GM21576 (cell line): ENCODE data around the gene PDE1A.
A peak's percentile ranks its signal among the peaks of the same experiment; 100 is the strongest.
"Not testable (repeated sequence)": the region's sequence is repeated elsewhere in the genome, so short reads cannot be mapped to it uniquely, and the experiment has no call there.

ENCODE experiments used
- ATAC-seq: cut with Tn5 transposase; IDR thresholded peaks from one replicate; pipeline ENCODE4 v1.9.1; 2021; ENCODE audit warnings: mild to moderate bottlenecking, moderate library complexity; ENCODE audit not compliant: unreplicated experiment

PDE1A gene

GRCh38 chr2:182281276-182281675 is 145.6 kb downstream of the PDE1A start:
- no peak for ATAC-seq

DNA sequence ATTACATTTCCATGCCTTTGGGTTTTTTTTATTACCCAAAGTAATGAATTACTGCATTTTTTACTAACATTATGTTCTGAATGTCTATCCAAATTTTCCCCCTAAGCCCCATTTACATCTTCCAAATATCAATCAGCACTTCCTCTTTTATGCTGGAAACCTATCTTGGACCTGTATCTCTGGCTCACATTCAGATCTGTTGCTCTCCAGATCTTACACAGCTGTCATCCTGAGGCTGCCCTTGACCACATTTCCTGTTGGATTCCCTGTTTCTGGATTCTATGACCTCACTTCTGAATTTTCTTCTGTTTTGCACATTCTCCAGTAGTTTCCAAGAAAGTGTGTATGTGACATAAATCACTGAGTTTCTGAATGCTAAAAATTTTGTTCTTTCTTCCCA is 146.7 kb downstream of the PDE1A start:
- ATAC-seq = no peak

DNA sequence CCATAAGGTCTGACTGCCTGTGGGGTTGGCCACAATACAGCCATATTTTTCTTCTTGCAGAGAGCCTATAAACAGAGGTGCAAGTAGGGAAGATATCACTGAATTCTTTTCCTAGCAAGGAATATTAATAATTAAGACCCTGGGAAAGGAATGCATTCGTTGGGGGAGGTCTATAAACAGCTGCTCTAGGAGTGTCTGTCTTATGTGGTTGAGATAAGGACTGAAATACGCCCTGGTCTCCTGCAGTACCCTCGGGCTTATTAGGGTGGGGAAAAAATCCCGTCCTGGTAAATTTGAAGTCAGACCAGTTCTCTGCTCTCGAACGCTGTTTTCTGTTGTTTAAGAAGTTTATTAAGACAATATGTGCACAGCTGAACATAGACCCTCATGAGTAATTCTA is 150.2 kb downstream of the PDE1A start:
- not testable (repeated sequence) for ATAC-seq

GRCh38 chr2:182267971-182268370 is 158.9 kb downstream of the PDE1A start:
- ATAC-seq = no peak

- ATAC-seq = no peak
Observed at GRCh38 chr2:182266909-182267308, 159.9 kb downstream of the PDE1A start.

GRCh38 chr2:182265718-182266117 is 161.1 kb downstream of the PDE1A start:
- ATAC-seq = no peak

DNA sequence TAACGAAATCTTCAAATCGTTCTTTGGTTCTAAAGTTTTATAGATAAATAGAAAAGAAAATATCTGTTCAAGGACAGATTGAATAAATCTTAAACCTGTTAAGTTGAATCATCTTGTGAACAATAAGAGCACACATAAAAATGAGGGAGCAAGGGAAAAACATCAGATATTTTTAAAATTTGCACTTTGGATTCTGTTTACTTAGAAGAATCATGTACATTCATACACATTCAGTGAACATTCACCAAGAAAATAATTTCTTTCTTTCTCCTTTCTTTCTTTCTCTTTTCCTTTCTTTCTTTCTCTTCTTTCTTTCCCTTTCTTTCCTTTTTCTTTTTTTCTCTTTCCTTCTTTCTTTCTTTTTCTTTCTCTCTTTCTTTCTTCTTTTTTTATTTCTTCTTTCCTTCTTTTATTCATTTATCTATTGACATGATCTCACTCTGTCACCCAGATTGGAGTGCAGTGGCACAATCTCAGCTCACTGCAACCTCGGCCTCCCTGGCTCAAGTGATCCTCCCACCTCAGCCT is 164.9 kb downstream of the PDE1A start:
- ATAC-seq = no peak

DNA sequence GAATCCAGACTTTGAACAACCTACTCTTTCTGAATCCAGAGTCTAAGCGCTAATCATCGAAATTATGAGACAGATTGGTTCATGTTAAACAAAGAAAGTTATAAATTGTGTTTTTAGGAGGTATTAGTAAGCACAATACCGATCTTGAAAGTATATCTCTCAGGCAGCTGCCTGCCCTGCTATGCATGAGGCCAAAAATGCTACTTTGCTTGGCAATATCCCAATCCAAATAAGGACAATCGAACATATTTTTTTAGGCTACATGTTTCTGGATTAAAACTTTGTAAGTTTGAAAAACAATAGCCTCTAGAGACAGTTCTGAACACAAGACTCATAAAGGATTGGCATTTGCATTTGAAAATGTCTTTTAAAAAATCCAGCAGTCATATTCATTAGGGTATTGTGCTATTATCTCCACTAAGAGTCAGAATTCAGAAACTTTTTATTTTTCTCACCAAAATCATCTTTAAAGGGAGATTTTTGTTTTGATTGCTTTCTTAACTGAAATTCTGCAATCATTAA is 167.1 kb downstream of the PDE1A start:
- ATAC-seq = no peak

DNA sequence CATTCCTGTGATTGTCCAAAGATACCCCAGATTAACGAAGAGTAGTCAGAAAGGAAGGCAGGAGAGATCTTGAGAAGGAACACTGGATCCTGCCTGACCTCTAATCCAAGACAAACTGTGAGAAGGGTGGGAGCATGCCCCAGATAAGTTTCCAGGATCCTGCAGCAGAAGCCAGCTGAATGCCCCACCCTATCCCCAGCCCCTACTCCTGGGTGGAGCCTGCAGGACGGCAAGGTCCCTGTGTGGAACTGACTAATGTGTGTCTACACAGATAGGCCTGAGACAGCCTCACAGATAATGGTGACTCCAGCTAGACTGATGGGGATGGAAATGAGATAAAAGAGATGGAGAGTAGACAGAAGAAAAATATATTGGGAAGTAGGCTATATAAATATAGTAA is 174.3 kb downstream of the PDE1A start:
- no peak for ATAC-seq

- ATAC-seq = no peak
Observed at GRCh38 chr2:182248898-182249297, 177.9 kb downstream of the PDE1A start.

- no peak for ATAC-seq
Observed at GRCh38 chr2:182248362-182248761, 178.5 kb downstream of the PDE1A start.

DNA sequence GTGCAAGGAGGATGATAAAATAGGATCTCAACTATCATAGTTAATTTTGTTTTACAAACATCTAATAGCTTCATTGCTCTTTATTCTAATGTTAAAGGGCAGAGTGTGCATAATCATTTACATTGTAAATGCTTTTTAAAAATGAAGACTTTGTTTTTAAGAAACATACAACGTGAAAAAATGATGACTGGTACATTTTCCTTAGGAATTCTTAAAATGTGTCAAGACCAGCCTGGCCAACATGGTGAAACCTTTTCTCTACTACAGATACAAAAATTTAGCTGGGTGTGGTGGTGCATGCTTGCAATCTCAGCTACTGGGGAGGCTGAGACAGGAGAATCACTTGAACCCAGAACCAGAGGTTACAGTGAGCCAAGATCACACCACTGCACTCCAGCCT is 179.0 kb downstream of the PDE1A start:
- no peak for ATAC-seq

DNA sequence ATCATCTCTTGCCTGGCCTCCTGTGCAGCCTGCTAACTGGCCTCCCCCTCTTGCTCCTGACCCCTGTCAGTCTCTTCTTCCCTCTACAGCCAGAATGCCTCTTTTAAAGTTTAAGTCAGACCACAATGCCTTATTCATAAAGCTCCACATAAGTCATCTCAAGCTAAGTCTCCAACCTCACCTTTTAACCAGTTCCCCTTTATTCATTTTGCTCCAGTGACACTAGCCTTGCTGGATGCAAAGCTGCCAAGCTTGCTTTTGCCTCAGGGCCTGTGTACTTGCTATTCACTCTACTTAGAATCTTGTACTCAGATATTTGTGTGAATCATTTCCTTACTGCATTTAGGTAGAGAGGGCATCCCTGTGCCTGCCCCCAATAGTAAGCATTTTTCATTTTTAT is 180.9 kb downstream of the PDE1A start:
- ATAC-seq = no peak

- ATAC-seq = no peak
Observed at GRCh38 chr2:182242609-182243008, 184.2 kb downstream of the PDE1A start.

GRCh38 chr2:182241936-182242335 is 184.9 kb downstream of the PDE1A start:
- ATAC-seq = no peak

DNA sequence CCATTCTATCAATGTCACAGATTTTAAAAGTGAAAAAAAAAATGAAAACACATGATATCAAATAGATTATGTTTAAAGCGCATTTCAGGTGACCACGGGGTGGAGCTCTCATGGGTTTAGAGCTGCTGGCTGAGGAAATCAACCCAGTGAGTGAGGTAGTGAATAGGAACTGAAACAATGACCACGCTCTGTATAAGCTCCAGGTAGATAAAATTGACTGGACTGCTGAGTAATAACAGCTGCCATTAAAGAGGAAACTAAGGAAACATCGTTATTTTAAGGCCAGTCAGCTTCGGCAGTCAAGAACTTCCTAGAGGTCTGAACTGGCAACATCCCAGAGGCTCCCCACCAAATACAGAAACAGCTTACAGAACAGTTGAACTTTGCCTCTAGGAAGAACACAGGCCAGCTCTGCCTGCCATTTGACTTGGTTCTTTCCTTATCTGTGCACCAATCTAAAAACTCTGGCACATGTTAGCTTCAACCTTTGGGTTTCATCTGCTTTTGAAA is 185.9 kb downstream of the PDE1A start:
- peak; percentile 100 for ATAC-seq

GRCh38 chr2:182230561-182230960 is 196.3 kb downstream of the PDE1A start:
- ATAC-seq = no peak

DNA sequence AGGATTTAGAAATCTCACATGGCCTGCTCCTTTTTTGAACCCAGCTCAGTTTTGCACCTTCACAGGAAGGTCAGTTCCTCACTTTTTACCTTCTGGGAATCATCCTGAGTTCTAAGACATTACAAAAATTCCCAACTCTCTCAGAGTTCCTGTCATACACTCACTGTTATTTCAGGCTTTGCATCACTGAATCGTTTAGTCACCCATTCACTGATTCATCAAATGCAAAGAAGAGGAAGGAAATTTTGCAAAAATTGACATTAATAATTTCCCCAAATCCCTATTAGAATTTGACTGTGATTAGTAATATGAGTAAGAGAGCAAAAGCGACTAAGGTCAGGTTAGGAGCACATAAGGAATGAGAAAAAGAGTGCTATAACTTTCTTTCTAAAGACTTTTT is 197.5 kb downstream of the PDE1A start:
- no peak for ATAC-seq

GRCh38 chr2:182228741-182229140 is 198.1 kb downstream of the PDE1A start:
- no peak for ATAC-seq

DNA sequence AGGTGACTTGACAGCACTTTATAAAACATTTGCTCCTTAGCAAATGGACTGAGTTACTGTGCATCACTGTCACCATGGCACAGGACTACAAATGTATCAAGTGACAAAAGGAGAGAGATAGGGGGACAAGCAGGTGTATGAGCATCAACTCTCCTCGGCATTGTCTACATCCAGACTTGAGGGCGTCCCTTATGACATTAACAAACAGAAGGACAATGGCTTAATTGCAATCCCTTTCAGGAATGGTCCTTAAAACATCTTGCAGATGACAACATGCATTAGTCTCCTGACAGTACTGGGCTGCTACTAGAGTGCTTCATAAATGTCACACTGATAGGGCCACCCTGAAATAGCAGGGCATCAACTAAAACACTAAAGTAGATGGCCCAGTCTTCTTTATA is 198.8 kb downstream of the PDE1A start:
- ATAC-seq = no peak

DNA sequence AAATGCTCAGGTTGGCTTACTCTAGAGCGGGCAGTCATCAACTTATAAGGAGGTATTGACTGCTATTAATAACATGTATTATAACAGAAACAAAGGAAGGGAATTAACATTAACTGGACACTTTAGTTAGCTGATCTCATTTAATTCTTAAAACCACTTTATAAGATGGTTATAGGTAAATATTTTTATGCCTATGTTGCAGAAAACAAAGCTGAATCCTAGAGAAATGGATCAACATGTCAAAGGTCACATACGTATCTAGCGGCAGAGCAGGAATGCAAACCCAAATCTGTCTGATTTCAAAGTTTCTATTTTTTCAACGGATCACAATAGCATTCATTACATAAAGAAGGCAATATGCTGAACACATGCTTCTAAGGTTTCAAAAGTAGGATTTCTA is 200.0 kb downstream of the PDE1A start:
- ATAC-seq = no peak

GRCh38 chr2:182224669-182225068 is 202.2 kb downstream of the PDE1A start:
- no peak for ATAC-seq

GRCh38 chr2:182220998-182221397 is 205.8 kb downstream of the PDE1A start:
- no peak for ATAC-seq
